ENCODE results near the gene ECHS1. TPM values are rescaled to one million over a fixed set of nuclear protein-coding genes. Genes with fewer than 3 reads are reported as not detected.

Gene ECHS1
- polyA plus RNA-seq, 2 of the 4 experiments (the other 2 are of a cell fraction) = 66.7 to 133 TPM

DNA sequence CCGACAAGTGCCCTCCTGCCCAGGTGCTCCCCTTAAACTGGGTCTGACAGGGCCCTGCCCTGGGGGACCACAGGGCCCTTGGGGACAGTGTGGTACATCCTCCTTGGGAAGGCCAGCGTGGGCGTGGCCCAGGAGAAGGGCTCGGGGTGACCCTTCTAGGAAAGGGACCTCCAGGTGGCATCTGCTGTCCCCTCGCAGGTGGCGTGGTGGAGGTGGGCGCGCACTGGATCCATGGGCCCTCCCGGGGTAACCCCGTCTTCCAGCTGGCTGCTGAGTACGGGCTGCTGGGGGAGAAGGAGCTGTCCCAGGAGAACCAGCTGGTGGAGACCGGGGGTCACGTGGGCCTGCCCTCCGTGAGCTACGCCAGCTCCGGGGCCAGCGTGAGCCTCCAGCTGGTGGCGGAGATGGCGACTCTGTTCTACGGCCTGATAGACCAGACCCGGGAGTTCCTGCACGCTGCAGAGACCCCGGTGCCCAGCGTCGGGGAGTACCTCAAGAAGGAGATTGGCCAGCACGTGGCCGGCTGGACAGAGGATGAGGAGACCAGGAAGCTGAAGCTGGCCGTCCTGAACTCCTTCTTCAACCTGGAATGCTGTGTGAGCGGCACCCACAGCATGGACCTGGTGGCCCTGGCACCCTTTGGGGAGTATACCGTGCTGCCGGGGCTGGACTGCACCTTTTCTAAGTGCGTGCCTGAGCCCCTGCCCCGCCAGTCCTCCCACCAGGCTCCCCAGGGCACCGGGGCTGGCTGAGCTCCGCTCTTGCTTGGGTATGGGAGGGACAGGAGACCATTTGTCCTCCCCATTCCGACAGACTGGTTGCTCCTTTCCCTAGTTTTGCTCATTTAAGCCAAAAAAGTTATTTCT, 6.9 kb upstream of the ECHS1 start:
- CTCF ChIA-PET = interaction anchor here (1.0 kb wide), 2 partner anchors 50 to 66 kb away, joined by 3 to 5 read pairs; no protein-coding TSS in a partner anchor
- TF ChIP-seq FOSB (CRISPR knock-in tag; IDR thresholded peaks at IDR 0.05) = no peak
- no peak for TF ChIP-seq EHF (CRISPR knock-in tag; IDR thresholded peaks at IDR 0.05)
- TF ChIP-seq JUNB (IDR thresholded peaks at IDR 0.05) = no peak
- no peak for TF ChIP-seq MAFK (IDR thresholded peaks at IDR 0.05; ENCODE audit: partially characterized antibody)
- no peak for TF ChIP-seq POLR2AphosphoS2 (conservative IDR thresholded peaks at IDR 0.05; ENCODE audit: low read length)
- TF ChIP-seq BHLHE40 (IDR thresholded peaks at IDR 0.05; ENCODE audit: low read depth, low read length) = no peak
- TF ChIP-seq RAD21 (conservative IDR thresholded peaks at IDR 0.05 in 1 of 2, IDR thresholded peaks at IDR 0.05 in 1 of 2) = no peak
- TF ChIP-seq, protein P1, sequence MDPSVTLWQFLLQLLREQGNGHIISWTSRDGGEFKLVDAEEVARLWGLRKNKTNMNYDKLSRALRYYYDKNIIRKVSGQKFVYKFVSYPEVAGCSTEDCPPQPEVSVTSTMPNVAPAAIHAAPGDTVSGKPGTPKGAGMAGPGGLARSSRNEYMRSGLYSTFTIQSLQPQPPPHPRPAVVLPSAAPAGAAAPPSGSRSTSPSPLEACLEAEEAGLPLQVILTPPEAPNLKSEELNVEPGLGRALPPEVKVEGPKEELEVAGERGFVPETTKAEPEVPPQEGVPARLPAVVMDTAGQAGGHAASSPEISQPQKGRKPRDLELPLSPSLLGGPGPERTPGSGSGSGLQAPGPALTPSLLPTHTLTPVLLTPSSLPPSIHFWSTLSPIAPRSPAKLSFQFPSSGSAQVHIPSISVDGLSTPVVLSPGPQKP (IDR thresholded peaks at IDR 0.05; ENCODE audit: low read depth, low read length) = no peak
- Histone ChIP-seq H3K27ac (peak overlapping the region in 1 of 2 experiments; percentile 87; a peak in 4 of 6 replicates), H3K4me2 (peak overlapping the region; percentile 92), H3K4me1 (peaks cover 5% of the 10 kb centered on the region; the same call in 1 of the 3 replicates), H3K4me3 (peak overlapping the region; percentile 70), H3K9me3 (no peaks in the 10 kb centered on the region)
- POLR2A ChIA-PET = no interaction called here
- ATAC-seq = no peak
- 96% methylated on average over 32 of the region's 36 CpGs for WGBS (ENCODE audit: missing lambda C conversion rate)
- DNase-seq (ENCODE audit: low read depth in 1 of 2, low spot score in 1 of 2) = no peak
- FAIRE-seq = no peak

DNA sequence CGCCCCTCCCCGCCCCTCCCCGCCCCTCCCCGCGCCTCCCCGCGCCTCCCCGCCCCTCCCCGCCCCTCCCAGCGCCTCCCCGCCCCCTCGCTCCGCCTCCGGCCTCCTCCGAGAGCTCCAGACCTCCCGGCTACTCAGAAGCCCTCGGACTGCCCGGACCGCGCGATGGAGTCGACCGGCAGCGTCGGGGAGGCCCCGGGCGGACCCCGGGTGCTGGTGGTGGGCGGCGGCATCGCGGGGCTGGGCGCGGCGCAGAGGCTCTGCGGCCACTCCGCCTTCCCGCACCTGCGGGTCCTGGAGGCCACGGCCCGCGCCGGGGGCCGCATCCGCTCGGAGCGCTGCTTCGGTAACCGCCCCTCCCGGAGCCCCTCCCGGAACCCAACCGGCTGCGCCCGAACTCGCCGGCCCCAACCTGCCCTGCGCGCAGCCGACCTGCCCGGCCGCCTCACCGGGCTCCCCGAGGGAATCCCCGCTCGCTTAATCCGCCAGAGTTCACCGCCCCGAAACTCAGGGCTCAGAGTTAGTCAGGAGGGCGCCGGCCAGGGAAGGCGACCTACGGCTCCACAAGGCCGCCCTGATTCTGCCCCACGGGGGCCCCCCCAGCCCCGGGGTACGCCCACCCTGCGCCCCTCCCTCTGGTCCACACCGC, 6.1 kb upstream of the ECHS1 start, which contains the start of gene PAOX:
PAOX (plus strand) TSS at position 111 of the 649 bp plus-strand sequence; CDS start at position 166, 55 bp downstream.
- Histone ChIP-seq H3K4me2 (peak within 1 kb of the TSS; percentile 93), H3K27ac (peak within 1 kb of the TSS; percentile 76 to 92), H3K4me3 (peak within 1 kb of the TSS; percentile 94), H3K4me1 (peaks cover 5% of the 10 kb centered on the region; the same call in 1 of the 3 replicates), H3K9me3 (no peaks in the 10 kb centered on the region)
- peak; percentile 39 to 57 for ATAC-seq
- 29% methylated on average over 35 of the region's 78 CpGs for WGBS (ENCODE audit: missing lambda C conversion rate)
- peak; percentile 47 to 59 for DNase-seq (ENCODE audit: low read depth in 1 of 2, low spot score in 1 of 2)
- ChIA-PET POLR2A (interaction anchor here (0.7 kb wide), 1 partner anchor 18 kb away, joined by 3 read pairs; no protein-coding TSS in a partner anchor), CTCF (interaction anchor here (1.0 to 2.3 kb wide), 3 partner anchors 50 to 66 kb away, joined by 3 to 15 read pairs (median 4); no protein-coding TSS in a partner anchor)
- TF ChIP-seq, protein P1 (IDR thresholded peaks at IDR 0.05; ENCODE audit: low read depth, low read length) = no peak
- TF ChIP-seq FOSL2 (IDR thresholded peaks at IDR 0.05) = no peak
- TF ChIP-seq FOSL2 (CRISPR knock-in tag; IDR thresholded peaks at IDR 0.05) = no peak
- 0 out of 2 replicates have a peak, but pooled peaks have one; percentile 18 for TF ChIP-seq POLR2A (IDR thresholded peaks at IDR 0.05; ENCODE audit: low read length)
- TF ChIP-seq CHD4 (IDR thresholded peaks at IDR 0.05; ENCODE audit: borderline replicate concordance) = no peak
- peak; percentile 22 to 34; a peak in 1 of 5 replicates for TF ChIP-seq JUN (IDR thresholded peaks at IDR 0.05)
- TF ChIP-seq KDM1A (IDR thresholded peaks at IDR 0.05; ENCODE audit: low read depth) = no peak
- TF ChIP-seq MYC (IDR thresholded peaks at IDR 0.05; ENCODE audit: borderline replicate concordance, low read length) = no peak
- no peak for TF ChIP-seq NFE2L2 (conservative IDR thresholded peaks at IDR 0.05; ENCODE audit: low read length)
- TF ChIP-seq RFX5 (IDR thresholded peaks at IDR 0.05) = no peak
- TF ChIP-seq BCL3 (IDR thresholded peaks at IDR 0.05) = no peak
- no peak; the same call in 1 of the 2 replicates for TF ChIP-seq PHF8 (IDR thresholded peaks at IDR 0.05; ENCODE audit: borderline replicate concordance, low read depth)
- no peak for TF ChIP-seq FOXS1 (CRISPR knock-in tag; IDR thresholded peaks at IDR 0.05)
- FAIRE-seq = no peak
